ENCODE measurements around the gene PFN1.
A peak's percentile ranks its signal among the peaks of the same experiment; 100 is the strongest.

Gene PFN1

DNA sequence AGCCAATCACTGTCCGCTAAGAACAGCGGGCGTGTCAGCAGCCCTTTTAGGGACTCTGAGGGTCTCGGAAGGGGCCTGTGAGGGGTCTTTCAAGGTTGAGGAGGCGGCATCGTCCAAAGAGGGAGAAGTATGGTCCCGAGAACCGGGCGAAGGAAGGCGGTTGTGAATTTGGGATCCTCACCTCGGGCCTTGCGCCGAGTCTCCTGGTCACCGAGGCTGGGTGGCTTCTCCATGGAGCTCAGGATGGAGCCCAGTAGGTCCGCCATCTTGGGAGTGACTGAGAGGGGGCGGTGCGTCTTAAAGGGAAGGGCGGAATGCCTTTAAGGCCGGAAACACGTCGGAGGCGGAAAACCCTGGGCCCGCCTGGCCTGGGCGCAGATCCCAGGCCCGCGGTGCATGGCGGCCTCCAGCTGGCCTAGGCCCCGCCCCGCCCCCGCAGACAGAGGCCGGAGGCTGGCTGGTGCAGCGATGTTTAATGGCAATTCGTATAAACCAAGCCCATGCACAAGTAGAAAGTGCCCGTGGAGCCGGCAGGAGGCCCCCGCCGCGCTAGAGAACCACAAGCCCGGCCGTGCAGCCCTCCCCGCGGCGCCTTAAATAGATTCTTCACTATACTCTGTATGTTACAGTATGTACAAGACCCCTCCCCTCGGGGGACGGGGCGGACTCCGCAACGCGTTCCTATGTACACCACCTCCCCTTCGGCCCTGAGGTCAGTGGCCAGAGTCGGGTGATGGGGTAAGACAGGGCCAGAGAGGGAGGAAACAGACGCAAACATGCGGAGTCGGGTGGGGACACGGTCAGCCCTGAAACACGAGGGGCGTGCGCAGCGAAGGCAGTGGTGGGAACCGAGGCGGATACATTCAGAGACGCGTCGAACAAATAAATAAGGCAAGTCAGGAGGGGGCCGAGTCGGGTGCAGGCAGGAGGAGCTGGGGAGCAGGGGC lies 19.5 kb upstream of the PFN1 start, which contains the start of gene SPAG7:
Gene SPAG7, minus strand, starts transcription at position 279 of the 947 bp plus-strand sequence. Its CDS starts 13 bp downstream, at position 266.
- peak; percentile 86 for DNase-seq (ENCODE audit: low read depth)

DNA sequence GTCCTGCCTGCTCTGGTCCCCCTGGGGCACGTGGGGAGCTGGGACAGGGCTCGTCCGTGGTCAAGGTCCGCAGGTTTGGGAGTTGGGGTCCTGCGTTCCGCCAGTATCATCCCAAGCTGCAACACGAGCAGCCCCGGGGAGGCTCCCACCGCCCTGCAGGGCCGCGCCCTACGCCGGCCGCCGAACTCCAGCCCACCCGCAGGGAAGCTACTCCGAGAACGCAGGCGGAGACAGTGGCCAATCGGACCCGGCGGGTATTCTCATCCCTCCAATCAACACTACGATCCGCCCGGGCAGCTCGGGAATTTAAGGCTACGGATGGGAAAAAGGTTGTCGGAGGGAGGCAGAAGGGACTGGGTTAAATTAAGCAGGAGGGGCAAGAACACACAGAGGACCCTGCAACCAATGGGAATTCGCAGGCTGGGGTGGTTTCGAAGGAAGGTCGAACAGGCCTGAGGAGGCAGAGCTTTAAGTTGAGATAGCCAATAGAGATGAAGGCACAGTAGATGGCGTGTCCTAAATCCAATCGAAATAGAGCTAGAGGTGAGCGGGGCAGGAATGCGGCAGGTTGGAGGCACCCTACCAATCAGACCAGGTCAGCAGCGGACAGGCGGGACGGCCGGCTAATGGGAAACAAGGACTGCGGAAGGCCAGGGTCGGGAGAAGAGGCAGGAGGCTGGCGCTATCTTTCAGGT lies 18.7 kb upstream of the PFN1 start:
- DNase-seq (ENCODE audit: low read depth): peak; percentile 80

DNA sequence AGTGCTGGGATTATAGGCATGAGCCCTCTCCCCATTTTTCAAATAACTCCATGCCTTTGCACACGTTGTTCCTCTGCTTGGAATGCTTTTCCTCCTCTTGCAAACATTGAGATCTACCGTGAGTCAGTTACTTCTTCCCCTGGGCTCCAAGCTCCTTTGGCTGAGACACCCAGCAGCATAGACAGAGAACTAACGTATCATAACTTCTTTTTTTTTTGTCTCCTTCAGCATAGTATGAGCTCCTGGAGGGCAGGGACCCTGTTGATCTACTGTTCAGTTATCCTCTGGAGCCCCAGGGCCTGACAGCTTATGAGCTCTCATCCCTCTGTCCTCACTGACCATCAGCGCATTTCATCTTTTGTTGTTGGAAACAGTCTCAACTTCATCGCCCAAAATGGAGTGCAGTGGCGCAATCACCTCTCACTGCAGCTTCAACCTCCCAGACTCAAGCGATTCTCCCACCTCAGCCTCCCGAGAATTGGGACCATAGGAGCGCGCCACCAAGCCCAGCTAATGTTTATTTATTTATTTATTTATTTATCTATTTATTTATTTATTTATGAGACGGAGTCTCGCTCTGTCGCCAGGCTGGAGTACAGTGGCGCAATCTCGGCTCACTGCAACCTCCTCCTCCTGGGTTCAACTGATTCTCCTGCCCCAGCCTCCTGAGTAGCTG lies 17.1 kb upstream of the PFN1 start:
- no peak for DNase-seq (ENCODE audit: low read depth)

DNA sequence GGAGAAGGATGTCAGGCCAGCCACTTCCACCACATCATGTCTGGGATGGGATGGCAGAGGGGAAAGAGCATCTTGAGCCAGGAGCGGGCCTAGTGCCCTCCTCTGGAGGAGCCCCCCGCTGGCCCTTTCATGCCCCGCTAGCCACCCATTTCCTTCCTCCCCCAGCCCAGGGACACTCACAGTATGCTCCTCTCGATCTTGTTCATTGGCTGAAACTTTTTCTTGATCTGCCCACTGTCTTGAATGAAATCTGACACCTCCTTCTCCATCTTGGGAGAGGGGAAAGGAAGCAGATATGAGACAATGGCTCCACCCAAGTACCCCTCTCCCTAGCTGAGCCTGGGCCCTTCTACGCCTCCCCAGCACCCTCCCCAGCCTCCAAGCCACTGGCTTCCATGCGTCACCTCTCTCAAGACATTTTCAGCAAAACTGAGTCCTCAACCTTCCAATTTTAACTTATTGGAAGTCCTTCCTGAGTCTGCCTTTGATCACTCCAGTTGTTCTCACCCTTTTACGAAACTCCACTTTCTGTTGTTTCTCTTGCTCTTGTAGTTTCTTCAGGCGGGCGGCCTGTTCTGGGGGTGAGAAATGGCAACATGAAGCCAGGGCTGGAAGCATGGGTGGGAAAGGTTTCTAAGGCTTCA lies 12.1 kb upstream of the PFN1 start:
- no peak for DNase-seq (ENCODE audit: low read depth)

DNA sequence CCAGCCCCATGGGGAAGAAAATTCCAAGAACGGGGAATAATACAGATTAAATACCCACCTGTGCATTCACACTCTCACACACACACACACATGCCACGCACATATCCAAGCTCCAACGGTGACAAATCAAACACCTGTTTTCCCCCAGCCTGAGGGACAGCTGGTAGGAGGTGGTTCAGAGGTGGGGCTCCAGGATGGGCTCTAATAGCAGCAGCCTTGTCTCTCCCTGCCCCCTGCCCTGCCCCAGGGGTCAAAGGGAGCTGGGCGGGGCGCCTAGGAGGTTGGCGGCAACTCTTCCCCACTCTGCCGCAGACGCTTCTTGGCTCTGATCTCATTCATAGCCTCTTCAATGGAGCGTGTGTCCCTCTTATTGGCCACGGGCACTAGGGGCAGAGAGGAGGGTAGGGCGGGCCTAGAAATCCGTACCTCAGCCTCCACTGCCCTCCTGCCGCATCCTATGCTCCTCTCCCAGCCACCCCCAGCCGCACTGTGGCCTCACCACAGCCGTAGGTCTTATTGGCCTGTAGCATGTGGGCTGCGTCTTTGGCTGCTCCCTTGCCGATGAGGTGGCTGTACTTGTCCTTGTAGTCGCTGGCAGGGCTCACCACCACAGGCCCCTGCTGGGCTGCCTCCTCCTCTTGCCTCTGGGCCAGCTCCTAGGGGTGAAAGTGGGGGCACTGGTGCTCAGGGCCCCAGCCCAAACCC lies 11.1 kb upstream of the PFN1 start:
- no peak for DNase-seq (ENCODE audit: low read depth)

DNA sequence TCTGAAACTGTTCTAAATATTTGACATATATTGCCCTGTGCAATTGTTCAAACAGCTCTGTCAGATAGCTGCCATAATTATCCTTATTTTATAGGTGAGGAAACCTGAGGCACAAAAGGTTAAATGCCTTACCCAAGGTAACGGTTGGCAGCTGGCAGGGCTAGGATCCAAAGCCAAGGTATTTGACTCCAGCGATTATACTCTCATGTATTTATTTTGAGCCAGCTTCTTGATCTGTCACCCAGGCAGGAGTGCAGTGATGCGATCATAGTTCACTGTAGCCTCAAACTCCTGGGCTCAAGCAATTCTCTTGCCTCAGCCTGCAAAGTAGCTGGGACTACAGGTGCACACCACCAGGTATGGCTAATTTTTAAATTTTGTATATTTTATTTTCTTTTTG lies 9.8 kb upstream of the PFN1 start:
- no peak for DNase-seq (ENCODE audit: low read depth)

DNA sequence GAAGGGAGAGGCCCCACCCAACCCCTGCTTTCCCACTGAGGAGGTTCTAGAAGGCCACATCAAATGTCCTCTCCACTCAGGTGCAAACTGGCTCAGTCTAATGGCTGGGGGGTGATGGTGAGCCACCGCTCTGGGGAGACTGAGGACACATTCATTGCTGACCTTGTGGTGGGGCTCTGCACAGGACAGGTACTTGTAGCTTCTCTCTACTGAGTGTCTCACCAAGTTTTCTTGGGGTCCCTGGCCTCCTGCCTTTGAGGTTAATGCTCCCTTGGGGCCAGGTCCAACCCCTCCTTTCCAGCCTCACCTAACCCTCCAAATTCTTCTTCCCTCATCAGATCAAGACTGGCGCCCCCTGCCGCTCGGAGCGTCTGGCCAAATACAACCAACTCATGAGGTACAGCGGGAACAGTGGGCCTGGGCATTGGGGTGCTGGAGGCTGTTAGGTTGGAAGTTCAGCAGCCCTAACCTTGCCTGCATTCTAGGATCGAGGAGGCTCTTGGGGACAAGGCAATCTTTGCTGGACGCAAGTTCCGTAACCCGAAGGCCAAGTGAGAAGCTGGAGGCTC lies 8.2 kb upstream of the PFN1 start:
- peak; percentile 49 for DNase-seq (ENCODE audit: low read depth)

DNA sequence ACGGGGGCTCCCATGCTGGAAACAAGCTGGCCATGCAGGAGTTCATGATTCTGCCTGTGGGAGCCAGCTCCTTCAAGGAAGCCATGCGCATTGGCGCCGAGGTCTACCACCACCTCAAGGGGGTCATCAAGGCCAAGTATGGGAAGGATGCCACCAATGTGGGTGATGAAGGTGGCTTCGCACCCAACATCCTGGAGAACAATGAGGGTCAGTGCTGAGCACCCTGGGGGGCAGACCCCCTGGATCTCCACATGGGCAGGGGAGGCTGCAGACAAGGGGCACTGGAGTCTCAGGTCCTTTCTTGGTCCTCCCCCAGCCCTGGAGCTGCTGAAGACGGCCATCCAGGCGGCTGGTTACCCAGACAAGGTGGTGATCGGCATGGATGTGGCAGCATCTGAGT lies 6.8 kb upstream of the PFN1 start:
- DNase-seq (ENCODE audit: low read depth): no peak

DNA sequence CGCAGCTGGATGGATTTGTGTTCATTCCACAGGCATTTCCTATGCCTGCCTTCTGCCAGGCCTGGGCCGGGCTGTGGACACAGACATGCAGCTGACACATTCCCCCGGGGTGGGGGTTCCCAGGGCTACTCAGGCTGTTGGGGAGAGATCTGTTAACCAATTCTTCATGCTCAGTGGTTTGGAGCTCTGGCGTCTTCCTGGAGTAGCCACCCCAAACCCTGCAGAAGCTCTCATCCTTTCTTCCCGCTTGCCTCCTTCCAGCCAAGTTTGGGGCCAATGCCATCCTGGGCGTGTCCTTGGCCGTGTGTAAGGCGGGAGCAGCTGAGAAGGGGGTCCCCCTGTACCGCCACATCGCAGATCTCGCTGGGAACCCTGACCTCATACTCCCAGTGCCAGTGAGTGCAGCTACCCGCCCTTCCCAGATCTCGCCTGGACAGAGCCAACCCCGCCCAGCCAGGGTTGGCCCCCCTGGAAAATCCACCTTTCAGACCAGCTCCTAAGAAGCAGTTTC lies 5.2 kb upstream of the PFN1 start:
- no peak for DNase-seq (ENCODE audit: low read depth)

DNA sequence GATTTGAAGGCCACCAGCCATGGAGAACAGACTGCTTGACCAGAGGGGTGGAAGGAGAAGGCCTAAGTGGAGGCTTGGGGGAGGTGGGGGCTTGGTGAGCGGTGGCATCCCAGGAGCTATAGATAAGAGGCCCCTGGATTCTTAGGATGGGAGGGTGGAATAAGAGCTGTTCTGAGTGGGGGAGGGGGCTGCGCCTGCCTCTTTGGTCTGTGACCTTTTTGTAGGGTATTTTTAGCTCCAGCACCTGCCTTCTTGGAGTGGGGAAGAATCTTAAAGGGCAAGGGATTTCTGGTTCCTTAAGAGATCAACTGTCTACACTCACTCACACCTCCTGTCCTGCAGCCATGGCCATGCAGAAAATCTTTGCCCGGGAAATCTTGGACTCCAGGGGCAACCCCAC lies 3.2 kb upstream of the PFN1 start:
- no peak for DNase-seq (ENCODE audit: low read depth)

DNA sequence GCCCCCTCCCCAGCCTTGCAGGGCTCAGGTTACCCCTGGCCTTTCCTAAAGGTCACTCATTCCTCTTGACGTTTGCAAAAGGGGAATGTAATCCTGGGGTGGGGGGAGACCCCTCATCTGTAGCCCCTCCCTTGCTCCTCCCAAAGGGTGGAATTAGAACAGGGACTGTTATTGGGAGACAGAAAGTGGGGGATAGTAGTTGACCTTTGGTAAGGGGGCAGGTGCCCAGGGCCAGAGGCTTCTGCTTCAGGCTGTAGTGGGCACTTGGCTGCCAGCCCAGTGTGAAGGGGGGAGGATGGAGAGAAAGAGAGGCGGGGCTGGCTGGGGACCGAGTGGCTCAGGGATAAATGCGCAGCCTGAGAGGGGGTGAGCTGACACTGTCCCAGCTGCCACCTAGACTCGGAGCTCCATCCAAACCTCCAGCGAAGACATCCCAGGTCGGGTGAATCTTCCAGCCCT lies 2.4 kb upstream of the PFN1 start, which contains the start of gene ENO3:
Gene ENO3, plus strand, starts transcription at position 374 of the 459 bp plus-strand sequence. CDS start 711 bp downstream, outside the sequence.
- no peak for DNase-seq (ENCODE audit: low read depth)

DNA sequence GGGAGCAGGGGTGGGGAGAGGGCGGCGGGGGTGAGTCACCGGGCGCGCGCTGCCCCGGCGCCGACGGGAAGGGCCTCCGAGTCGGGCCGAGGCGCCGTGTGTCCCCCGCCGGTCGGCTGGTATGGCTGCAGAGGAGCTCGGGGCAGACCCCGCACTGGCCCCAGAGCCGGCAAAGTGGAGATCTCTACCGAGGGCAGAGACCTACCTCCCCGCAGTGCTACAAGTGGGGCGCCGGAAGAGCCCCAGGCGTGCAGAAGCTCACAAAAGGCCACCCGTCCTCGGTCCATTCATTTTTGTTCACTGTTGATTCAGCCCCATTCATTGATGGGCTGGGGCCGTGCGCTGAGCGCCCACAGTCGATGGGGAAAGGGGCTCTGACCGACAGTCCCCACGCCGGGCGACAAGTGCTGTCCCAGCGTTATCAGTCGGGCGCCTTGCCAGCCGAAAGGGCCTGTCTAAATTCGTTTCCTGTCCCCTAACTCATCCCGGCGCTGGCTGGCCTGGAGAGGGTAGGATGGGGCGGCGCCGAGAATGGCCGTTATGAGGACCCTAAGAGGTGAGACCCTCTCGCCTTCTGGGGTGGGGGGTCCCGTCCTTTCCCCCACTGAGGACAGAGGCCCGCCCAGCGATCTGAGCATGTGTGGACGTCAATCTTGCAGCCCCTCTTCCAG lies 1.9 kb upstream of the PFN1 start:
- DNase-seq (ENCODE audit: low read depth): peak; percentile 52

DNA sequence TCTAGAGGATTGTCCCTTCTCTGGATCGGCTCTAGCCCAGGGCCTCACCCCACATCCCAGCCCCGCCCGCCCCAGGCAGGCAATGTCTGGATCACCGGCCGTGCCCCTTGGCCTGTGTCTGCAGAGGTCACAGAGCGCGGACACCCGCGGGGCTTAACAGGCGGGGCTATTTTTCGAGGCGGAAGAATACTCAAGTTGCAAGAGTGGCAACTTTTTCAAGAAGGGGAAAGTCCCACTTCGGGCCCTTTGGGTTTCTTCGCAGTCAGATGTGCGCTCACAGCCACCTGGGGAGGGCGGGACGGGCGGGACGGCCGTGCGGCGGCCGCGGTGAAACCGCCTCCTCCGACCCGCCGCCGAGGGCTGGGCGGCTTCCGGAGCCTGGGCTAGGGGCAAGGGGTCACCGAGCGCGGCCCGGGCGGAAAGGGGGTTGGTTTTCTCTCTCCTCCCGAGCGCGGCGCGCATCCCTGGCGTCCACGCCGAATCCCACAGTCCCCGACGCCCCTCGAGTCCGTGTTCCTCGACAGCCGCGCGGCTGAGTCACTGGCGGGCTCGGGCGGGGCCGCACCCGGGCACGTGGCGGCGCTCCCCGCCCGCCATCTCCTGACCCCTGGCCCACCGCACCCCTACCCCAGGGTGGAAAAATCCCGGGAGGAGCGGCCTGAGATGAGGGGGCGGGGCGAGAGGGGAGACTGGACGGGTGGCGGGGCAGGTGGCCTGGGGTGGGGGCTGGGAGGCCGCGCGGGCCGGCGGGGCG lies 1.2 kb upstream of the PFN1 start:
- peak; percentile 61 for DNase-seq (ENCODE audit: low read depth)

DNA sequence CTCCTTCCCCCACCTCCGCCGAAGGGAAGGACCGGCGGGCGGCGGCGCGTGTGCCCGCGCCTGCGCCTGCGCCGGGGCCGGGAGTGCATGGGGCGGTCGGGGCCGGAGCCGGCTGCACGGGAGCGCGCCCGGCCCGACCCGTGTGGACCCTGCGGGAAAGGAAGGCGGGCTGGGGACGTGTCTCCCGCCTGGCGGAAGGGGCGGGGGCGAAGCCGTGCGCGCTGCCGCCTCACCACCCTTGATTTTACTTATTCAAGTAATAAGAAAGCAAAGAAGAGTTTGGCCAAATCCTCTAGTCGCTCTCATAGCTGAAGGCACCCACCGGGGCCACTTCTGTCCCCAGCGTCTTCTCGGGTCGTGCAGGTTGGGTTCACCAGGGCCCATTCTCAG lies 596 bp upstream of the PFN1 start:
- peak; percentile 47 for DNase-seq (ENCODE audit: low read depth)

DNA sequence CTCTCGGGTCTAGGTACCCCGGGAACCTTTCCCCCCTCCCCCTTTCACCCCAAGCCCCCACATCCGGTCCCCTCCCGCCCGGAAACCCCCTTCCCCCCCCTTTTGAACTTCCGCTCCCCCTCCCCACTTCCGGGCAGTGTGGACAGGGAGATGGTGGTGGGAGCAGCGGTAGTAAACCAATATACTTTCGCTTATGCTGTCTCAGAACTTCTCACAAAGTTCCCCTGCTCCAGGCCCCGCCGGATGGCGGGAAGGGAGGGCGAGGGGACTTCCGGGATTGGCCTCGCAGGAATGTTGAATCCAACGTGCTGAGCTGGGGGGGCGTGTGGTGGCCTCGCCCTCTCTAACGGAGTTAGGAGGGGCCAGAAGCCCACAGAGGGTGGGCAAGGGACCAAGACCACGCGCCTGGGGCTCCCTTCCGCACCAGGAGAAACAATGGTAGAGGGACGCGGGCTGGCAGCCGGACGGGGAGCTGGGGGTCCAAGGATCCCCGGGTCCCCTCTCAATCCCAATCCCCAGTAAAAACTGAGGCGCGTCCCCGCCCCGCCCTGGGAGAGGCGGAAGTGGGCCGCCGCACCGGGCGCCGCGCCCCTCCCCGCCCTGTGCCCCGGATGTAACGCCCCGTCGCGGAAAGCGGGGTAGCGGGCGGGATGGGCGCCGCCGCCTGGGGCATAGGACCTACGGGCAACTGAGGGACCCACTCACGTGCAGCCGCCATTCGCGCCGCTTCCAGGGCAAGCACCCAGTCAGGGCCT lies 742 bp downstream of the PFN1 start:
- peak; percentile 60 for DNase-seq (ENCODE audit: low read depth)

DNA sequence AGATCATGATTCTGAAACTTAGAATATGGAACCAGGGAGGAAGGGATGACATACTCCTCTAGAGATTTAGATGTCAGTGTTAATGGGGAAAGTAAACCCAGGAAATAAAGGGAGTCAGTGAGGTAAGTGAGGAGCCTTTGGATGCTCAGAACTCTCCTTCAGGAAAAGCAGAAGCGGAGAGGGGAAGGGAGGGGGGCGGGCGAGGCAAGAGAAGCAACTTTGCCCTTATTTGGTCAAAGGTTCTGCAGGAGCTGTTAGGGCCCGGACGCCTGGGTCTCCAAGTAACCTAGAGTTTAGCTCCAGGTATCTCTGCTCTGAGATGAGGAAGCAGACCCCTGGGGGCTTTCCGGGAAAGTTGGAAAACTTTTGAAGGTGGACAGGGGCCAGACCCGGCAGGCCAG lies 1.3 kb downstream of the PFN1 start:
- no peak for DNase-seq (ENCODE audit: low read depth)

DNA sequence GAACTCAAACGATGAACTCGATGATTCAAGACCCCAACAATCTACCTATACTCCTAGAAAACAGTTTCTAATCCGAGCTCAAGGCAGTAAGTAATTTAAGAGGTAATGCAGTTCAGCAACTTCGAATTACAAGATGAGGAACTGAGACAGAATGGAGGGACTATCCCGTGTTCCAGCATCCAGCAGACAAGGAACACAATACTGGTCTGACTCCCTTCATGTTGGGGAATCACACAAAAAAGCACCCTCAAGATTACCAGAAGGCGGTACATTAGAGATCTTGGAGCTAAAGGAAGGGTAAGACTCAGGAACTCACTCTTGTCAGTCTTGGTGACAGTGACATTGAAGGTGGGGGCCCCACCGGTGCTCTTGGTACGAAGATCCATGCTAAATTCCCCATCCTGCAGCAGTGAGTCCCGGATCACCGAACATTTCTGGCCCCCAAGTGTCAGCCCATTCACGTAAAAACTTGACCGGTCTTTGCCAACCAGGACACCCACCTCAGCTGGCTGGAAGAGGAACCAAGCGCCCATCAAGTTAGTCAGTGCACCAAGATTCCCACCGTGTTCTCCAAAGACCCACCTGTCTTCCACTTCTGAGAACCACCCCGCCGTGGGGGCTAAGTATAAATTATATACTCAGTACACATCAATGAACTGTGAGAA lies 1.9 kb downstream of the PFN1 start:
- DNase-seq (ENCODE audit: low read depth): no peak

DNA sequence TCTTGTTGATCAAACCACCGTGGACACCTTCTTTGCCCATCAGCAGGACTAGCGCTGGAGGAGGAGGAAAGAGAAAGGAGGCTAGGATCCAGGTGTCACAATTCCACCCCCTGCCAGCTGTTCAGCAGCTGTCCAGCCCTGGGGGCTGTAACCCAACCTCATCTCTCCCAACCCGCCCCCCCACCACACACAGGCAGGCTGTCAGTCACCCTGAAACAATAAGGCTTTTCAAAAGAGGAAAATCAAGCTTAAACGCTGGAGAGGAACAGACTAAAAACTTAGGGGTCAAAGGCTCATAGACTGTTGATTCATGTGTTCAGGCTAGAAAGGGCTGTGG lies 2.4 kb downstream of the PFN1 start:
- no peak for DNase-seq (ENCODE audit: low read depth)
